ENCODE data around the gene RPL3.

GRCh38 chr22:39343259-39344045, 24.0 kb upstream of the RPL3 start:
- TF ChIP-seq, protein P1, sequence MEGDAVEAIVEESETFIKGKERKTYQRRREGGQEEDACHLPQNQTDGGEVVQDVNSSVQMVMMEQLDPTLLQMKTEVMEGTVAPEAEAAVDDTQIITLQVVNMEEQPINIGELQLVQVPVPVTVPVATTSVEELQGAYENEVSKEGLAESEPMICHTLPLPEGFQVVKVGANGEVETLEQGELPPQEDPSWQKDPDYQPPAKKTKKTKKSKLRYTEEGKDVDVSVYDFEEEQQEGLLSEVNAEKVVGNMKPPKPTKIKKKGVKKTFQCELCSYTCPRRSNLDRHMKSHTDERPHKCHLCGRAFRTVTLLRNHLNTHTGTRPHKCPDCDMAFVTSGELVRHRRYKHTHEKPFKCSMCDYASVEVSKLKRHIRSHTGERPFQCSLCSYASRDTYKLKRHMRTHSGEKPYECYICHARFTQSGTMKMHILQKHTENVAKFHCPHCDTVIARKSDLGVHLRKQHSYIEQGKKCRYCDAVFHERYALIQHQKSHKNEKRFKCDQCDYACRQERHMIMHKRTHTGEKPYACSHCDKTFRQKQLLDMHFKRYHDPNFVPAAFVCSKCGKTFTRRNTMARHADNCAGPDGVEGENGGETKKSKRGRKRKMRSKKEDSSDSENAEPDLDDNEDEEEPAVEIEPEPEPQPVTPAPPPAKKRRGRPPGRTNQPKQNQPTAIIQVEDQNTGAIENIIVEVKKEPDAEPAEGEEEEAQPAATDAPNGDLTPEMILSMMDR (IDR thresholded peaks at IDR 0.05; ENCODE audit: low read depth, low read length, poor library complexity, severe bottlenecking) = peak; percentile 82
- TF ChIP-seq EZH2phosphoT487 (IDR thresholded peaks at IDR 0.05; ENCODE audit: borderline replicate concordance, low read length) = no peak

All from DOHH2 (cell line).